ENCODE measurements around the gene PTPRO.
A peak's percentile ranks its signal among the peaks of the same experiment; 100 is the strongest.

The PTPRO gene

GRCh38 chr12:15556411-15557102 is 234.2 kb downstream of the PTPRO start:
- DNase-seq (ENCODE audit: low read depth, low spot score): peak; percentile 45

GRCh38 chr12:15558915-15559528 is 236.7 kb downstream of the PTPRO start:
- no peak for DNase-seq (ENCODE audit: low read depth, low spot score)

GRCh38 chr12:15561396-15561795 is 239.1 kb downstream of the PTPRO start:
- no peak for DNase-seq (ENCODE audit: low read depth, low spot score)

GRCh38 chr12:15562263-15562662 is 240.0 kb downstream of the PTPRO start:
- no peak for DNase-seq (ENCODE audit: low read depth, low spot score)

GRCh38 chr12:15563663-15564062 is 241.4 kb downstream of the PTPRO start:
- peak; percentile 70 for DNase-seq (ENCODE audit: low read depth, low spot score)

- no peak for DNase-seq (ENCODE audit: low read depth, low spot score)
These were observed 252.0 kb downstream of the PTPRO start for GRCh38 chr12:15574353-15574752.

GRCh38 chr12:15575671-15576541 is 253.6 kb downstream of the PTPRO start:
- no peak for DNase-seq (ENCODE audit: low read depth, low spot score)

- no peak for DNase-seq (ENCODE audit: low read depth, low spot score)
These were observed 258.1 kb downstream of the PTPRO start for GRCh38 chr12:15580431-15580830.

GRCh38 chr12:15581006-15581405 is 258.7 kb downstream of the PTPRO start:
- DNase-seq (ENCODE audit: low read depth, low spot score): no peak

GRCh38 chr12:15583804-15584203 is 261.5 kb downstream of the PTPRO start:
- DNase-seq (ENCODE audit: low read depth, low spot score): no peak

GRCh38 chr12:15584366-15585041 is 262.2 kb downstream of the PTPRO start:
- DNase-seq (ENCODE audit: low read depth, low spot score): peak; percentile 77

GRCh38 chr12:15589328-15590032 is 267.2 kb downstream of the PTPRO start:
- DNase-seq (ENCODE audit: low read depth, low spot score): no peak

GRCh38 chr12:15590180-15590826 is 268.0 kb downstream of the PTPRO start:
- peak; percentile 82 for DNase-seq (ENCODE audit: low read depth, low spot score)

GRCh38 chr12:15591811-15592210 is 269.5 kb downstream of the PTPRO start:
- DNase-seq (ENCODE audit: low read depth, low spot score): no peak

- DNase-seq (ENCODE audit: low read depth, low spot score): no peak
These were observed 270.6 kb downstream of the PTPRO start for GRCh38 chr12:15592934-15593333.

GRCh38 chr12:15596174-15596573 is 273.9 kb downstream of the PTPRO start:
- no peak for DNase-seq (ENCODE audit: low read depth, low spot score)

- DNase-seq (ENCODE audit: low read depth, low spot score): no peak
These were observed 275.0 kb downstream of the PTPRO start for GRCh38 chr12:15597125-15597830.

GRCh38 chr12:15599266-15600037 is 277.1 kb downstream of the PTPRO start:
- peak; percentile 84 for DNase-seq (ENCODE audit: low read depth, low spot score)

- DNase-seq (ENCODE audit: low read depth, low spot score): no peak
These were observed 278.1 kb downstream of the PTPRO start for GRCh38 chr12:15600223-15600935.

All from astrocyte of the hippocampus (primary cell).